Neural crest cell (in vitro differentiated cells): Measurements from ENCODE around the gene UBFD1. TPM values are rescaled to one million over a fixed set of nuclear protein-coding genes. Genes with fewer than 3 reads are reported as not detected.

Experiments used
- DNase-seq: peaks from one replicate; pipeline ENCODE4 v3.0.0; 2021; ENCODE audit warnings: low read depth, mixed read lengths, low spot score
- H3K27ac Mint-ChIP-seq: one replicate; pipeline ENCODE4 v1.8.0; 2021; ENCODE audit warnings: mild to moderate bottlenecking, mixed read lengths; ENCODE audit not compliant: unreplicated experiment
- H3K27me3 Mint-ChIP-seq: 2 replicates; pipeline ENCODE4 v1.8.0; 2021; ENCODE audit warnings: low read depth, mild to moderate bottlenecking, mixed read lengths
- H3K36me3 Mint-ChIP-seq: 2 replicates; pipeline ENCODE4 v1.8.0; 2021; ENCODE audit warnings: low read depth, mild to moderate bottlenecking, mixed read lengths
- H3K4me1 Mint-ChIP-seq: 2 replicates; pipeline ENCODE4 v1.8.0; 2021; ENCODE audit warnings: mixed read lengths
- H3K4me3 Mint-ChIP-seq: one replicate; pipeline ENCODE4 v1.8.0; 2021; ENCODE audit warnings: mild to moderate bottlenecking, mixed read lengths
- H3K9me3 Mint-ChIP-seq: 2 replicates; pipeline ENCODE4 v1.8.0; 2021; ENCODE audit warnings: mixed read lengths
- CTCF ChIP-seq: fragments of 200-600 bp; sonication (generic); conservative IDR thresholded peaks from 2 replicates; pipeline ENCODE4 v1.5.0; 2021; ENCODE audit warnings: antibody characterized with exemption, mild to moderate bottlenecking
- total RNA-seq: library from RNA; stranded (reverse); gene quantifications from 2 replicates; pipeline ENCODE4 v1.2.1, GENCODE V29; 2021

The UBFD1 gene
- total RNA-seq, 1 donor from 2014 or later = 91.0 TPM

DNA sequence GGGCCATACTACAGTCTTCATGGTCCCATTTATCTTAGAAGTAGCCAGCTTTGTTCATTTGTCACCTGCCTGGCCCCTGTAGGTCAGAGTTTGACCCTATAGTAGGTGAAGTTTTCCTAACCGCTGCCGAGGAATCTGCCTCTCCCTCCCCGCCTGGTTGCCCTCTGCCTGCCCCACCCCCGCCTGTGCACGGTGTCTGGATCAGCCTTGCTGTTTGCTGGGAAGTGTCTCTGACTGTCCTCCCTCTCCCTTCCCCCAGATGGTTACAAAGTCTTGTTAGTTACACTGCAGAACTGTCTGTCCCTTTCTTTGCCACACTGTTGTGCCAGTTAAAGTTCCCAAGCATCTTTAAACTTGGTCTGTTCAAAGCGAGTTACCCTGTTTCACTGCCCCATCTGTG, 5.7 kb downstream of the UBFD1 start:
- Mint-ChIP-seq H3K27ac (no peak overlapping the region), H3K9me3 (no peaks in the 10 kb centered on the region), H3K27me3 (no peaks in the 10 kb centered on the region), H3K4me3 (peak overlapping the region; percentile 56), H3K4me1 (no peaks in the 10 kb centered on the region), H3K36me3 (peaks cover 7% of the 10 kb centered on the region)
- TF ChIP-seq CTCF = no peak
- DNase-seq = no peak

DNA sequence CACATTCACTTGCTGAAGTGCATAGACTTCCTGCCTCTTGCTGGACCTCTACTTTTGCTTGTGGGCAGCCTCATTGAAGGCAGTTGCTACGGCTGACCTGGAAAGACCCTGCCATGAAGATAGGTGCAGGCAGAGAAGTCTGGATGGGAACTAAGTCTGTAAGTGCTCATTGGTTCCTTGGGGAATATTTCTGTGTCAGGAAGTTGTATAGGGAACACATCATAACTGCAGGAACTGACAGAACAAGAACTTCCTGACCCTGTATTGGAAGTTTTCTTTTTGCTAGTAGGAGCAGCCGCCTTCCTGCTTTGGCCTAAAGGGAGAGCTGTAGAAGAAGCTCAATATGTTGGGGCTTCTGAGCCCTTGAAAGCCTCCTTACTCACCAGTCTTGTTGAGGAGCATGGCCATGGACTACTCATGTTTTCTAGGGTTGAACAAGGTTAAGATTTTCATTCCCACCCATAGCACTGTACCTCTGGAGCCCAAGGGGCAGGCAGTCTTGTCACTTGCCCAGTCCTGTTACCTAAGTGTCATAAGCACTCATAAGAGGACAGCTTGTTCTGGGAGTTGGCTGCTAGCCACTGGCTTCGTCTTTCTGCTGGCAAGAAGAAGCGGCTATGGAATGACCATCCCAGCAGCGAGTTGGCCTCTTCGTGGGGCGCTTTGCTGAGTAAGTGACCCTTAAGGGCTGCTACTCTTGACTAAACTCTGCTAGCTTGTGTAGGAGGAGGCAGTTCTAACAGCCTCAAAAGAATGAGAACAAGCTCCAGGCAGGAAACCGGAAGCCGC, 7.2 kb downstream of the UBFD1 start:
- Mint-ChIP-seq H3K27me3 (no peaks in the 10 kb centered on the region), H3K4me1 (no peaks in the 10 kb centered on the region), H3K36me3 (peaks cover 7% of the 10 kb centered on the region), H3K27ac (peak overlapping the region; percentile 35), H3K9me3 (no peaks in the 10 kb centered on the region), H3K4me3 (no peak overlapping the region)
- no peak for DNase-seq
- no peak for TF ChIP-seq CTCF

DNA sequence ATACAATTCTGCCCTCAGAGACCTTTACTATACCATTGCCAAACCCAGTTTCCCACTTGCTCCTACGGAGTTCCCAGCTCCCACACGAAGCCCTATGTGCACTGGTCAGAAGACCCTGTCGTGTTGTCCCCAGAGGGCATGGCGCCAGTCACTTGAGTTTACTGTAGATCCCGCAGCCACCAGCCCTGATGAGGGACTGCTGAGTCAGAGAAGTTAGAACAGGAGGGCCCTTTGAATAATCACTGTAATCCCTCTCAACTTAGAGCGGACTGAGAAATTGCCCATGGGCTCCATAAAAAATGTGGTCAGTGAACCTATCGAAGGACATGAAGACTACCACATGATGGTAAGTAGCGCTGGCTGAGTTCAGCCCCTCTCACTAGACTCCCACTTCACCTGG, 9.2 kb downstream of the UBFD1 start:
- peaks cover 10% of the 10 kb centered on the region for H3K36me3 Mint-ChIP-seq
- DNase-seq = no peak
- no peaks in the 10 kb centered on the region for H3K4me1 Mint-ChIP-seq
- no peak overlapping the region for H3K27ac Mint-ChIP-seq
- no peak for TF ChIP-seq CTCF
- H3K9me3 Mint-ChIP-seq = no peaks in the 10 kb centered on the region
- no peak overlapping the region for H3K4me3 Mint-ChIP-seq
- H3K27me3 Mint-ChIP-seq = no peaks in the 10 kb centered on the region

GRCh38 chr16:23567602-23568001, 10.1 kb downstream of the UBFD1 start:
- H3K4me3 Mint-ChIP-seq = no peak overlapping the region
- H3K4me1 Mint-ChIP-seq = no peaks in the 10 kb centered on the region
- DNase-seq = no peak
- no peaks in the 10 kb centered on the region for H3K27me3 Mint-ChIP-seq
- H3K27ac Mint-ChIP-seq = no peak overlapping the region
- no peaks in the 10 kb centered on the region for H3K9me3 Mint-ChIP-seq
- peaks cover 10% of the 10 kb centered on the region for H3K36me3 Mint-ChIP-seq
- no peak for TF ChIP-seq CTCF

GRCh38 chr16:23570992-23571632, 13.6 kb downstream of the UBFD1 start:
- no peak for TF ChIP-seq CTCF
- Mint-ChIP-seq H3K9me3 (no peaks in the 10 kb centered on the region), H3K4me3 (no peak overlapping the region), H3K4me1 (no peaks in the 10 kb centered on the region), H3K27me3 (no peaks in the 10 kb centered on the region), H3K27ac (no peak overlapping the region), H3K36me3 (peaks cover 3% of the 10 kb centered on the region)
- DNase-seq = no peak
